Measurements from ENCODE around the gene STK24.

STK24 gene

DNA sequence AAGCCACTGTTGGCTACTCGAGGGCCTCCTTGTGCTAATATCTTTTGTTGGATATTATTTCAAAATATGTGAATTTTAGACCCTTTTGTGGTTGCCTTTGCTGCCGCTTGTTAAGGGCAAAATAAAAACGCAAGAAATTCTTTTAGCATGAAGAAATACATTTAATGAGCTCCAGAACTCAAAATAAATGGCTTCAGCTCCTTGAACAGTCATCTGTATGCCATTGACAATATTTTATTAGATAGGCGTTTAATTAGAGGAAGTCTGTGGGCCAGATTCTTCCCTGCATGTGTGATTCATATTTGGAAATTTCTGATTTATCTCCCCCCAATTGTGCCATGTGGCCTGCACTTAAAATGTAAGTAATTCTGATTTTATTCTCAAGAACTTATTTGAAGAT lies 177.2 kb downstream of the STK24 start:
- DNase-seq: no peak

DNA sequence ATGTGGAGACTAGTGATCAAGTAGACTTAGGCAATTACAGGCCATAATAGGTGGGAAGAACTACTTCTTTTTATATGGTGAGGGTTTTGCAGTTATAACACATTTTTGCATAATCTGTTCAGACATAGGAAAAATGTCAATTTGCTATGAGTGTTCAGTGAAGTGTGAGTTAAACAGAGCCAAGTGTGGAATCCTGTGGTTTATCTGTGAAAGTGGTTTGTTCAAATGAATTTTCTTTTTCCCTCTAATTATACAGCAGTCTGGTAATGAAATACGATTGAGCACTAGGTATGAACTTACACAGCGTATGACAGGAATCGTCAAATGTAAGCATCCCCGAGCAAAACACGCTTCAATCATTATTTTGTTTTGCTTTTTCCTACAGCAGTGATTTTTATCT lies 178.3 kb downstream of the STK24 start:
- no peak for DNase-seq

GRCh38 chr13:98397861-98398260 lies 179.0 kb downstream of the STK24 start:
- DNase-seq: no peak

- DNase-seq: no peak
Observed at GRCh38 chr13:98397221-98397620, 179.7 kb downstream of the STK24 start.

DNA sequence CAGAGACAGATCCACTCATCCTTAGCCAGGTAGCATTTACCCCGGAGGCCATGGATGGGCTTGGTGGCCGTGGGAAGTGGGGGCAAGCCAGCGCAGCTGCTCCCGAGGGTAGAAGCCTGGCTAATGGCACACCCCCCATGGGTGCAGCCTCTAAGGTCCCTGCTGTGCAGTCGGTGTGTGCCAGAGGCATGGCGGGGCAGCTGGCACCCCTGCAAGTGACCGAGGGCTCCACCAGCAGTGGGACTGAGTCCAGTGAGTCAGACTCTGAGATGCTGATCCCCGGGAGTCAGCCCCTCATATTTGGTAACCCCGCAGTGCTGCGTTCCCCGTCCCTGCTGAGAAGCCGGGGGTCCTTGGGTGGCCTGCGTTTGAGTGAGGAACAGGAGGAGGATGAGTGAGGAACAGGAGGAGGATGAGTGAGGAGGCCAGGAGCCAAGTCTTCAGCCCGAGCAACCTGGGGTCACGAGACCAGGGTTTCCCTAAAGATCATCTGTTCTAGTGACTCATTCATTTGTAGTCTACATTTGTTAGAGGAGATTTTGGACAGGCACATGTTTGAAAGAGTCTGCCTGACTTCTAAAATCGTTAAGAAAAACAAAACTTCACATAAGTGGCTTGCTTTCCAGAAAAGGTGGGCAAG lies 180.7 kb downstream of the STK24 start:
- no peak for DNase-seq

Data from AML-193 (cell line).